HL-60 (cell line): ENCODE measurements around the gene TBCD.

Source experiments
- POLR2AphosphoS5 ChIP-seq: IDR thresholded peaks from 2 replicates; pipeline ENCODE4 v1.6.1; 2012; ENCODE audit warnings: low read depth
- TF ChIP-seq, protein P1 (sequence below): IDR thresholded peaks from one replicate; pipeline ENCODE4 v1.5.1; 2011; ENCODE audit warnings: low read length, control low read depth, inconsistent platforms; ENCODE audit not compliant: insufficient read depth

DNA sequence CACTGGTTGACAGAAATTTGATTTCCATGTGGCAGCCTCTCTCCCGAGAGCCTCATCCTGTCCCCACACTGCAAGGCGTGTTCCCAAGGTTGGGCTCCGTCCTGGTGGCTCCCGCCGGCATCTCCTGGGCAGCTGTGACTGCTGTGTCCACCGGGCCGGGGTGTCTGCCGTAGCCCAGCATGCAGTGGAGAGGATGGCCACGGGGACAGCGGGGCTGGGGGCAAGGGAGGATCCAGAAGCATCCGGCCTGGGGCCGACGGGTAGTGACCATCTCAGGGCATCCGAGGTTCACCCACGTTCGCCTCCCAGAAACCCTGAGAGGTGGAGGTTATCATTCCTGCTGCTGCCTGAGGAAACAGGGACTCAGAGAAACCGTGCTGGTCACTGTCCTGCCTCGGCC lies 46.1 kb upstream of the TBCD start:
- TF ChIP-seq, protein P1, sequence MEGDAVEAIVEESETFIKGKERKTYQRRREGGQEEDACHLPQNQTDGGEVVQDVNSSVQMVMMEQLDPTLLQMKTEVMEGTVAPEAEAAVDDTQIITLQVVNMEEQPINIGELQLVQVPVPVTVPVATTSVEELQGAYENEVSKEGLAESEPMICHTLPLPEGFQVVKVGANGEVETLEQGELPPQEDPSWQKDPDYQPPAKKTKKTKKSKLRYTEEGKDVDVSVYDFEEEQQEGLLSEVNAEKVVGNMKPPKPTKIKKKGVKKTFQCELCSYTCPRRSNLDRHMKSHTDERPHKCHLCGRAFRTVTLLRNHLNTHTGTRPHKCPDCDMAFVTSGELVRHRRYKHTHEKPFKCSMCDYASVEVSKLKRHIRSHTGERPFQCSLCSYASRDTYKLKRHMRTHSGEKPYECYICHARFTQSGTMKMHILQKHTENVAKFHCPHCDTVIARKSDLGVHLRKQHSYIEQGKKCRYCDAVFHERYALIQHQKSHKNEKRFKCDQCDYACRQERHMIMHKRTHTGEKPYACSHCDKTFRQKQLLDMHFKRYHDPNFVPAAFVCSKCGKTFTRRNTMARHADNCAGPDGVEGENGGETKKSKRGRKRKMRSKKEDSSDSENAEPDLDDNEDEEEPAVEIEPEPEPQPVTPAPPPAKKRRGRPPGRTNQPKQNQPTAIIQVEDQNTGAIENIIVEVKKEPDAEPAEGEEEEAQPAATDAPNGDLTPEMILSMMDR: no peak
- TF ChIP-seq POLR2AphosphoS5: no peak
